SK-N-SH (cell line): ENCODE results near the gene PCNX3. TPM values are rescaled to one million over a fixed set of nuclear protein-coding genes. Genes with fewer than 3 reads are reported as not detected.

ENCODE experiments used
- CTCF ChIA-PET: fragments of 300-600, 350-600 bp; formaldehyde crosslinking; extraction: SDS; loops from one replicate; lab custom pipeline; 2021; lab: Yijun Ruan, JAX
- POLR2A ChIA-PET: fragments of 350-600 bp; sonication (Branson Sonifier 250); formaldehyde crosslinking; extraction: SDS; loops from one replicate; lab custom pipeline; 2020; ENCODE audit warnings: antibody characterized with exemption, inconsistent platforms; lab: Yijun Ruan, JAX
- DNase-seq: peaks from one replicate; pipeline ENCODE4 v3.0.0; 2012
- H2AFZ ChIP-seq: fragments of 200-600 bp; sonication (generic); 2 replicates; pipeline ENCODE4 v1.8.1; 2016; ENCODE audit warnings: antibody characterized with exemption, mild to moderate bottlenecking, low read depth
- H3F3A ChIP-seq: fragments of 200-600 bp; sonication (generic); replicated peaks from 2 replicates; pipeline ENCODE3; 2016; ENCODE audit warnings: antibody characterized with exemption, mild to moderate bottlenecking; ENCODE audit not compliant: insufficient read depth
- H3K27ac ChIP-seq, 2 experiments: fragments of 200-500 bp in 1 of 2; fragments of 200-600 bp in 1 of 2; sonication (Bioruptor generic) in 1 of 2; sonication (generic), shearing (Covaris generic) in 1 of 2; 2 replicates each; pipeline versions ENCODE4 v1.5.1 to v1.6.1; 2014 to 2016; ENCODE audit warnings: low read depth in 2 of 2, inconsistent platforms in 1 of 2, low read length in 1 of 2, mild to moderate bottlenecking in 1 of 2, mixed read lengths in 1 of 2
- H3K27me3 ChIP-seq: fragments of 200-600 bp; sonication (generic), shearing (Covaris generic); 2 replicates; pipeline ENCODE4 v1.6.1; 2016; ENCODE audit warnings: mixed run types; ENCODE audit not compliant: insufficient read depth
- H3K36me3 ChIP-seq, 2 experiments: fragments of 200-500 bp in 1 of 2; fragments of 200-600 bp in 1 of 2; sonication (Bioruptor generic) in 1 of 2; sonication (generic) in 1 of 2; replicated peaks in 1 of 2; 2 replicates each; pipeline versions ENCODE3 to v1.5.1; 2014 to 2016; ENCODE audit warnings: low read length in 1 of 2, mild to moderate bottlenecking in 1 of 2; ENCODE audit not compliant: insufficient read depth in 2 of 2, control insufficient read depth in 1 of 2
- H3K4me1 ChIP-seq, 2 experiments: fragments of 200-500 bp in 1 of 2; fragments of 200-600 bp in 1 of 2; sonication (Bioruptor generic) in 1 of 2; sonication (generic), shearing (Covaris generic) in 1 of 2; 2 replicates each; pipeline versions ENCODE4 v1.5.1 to v1.6.1; 2014 to 2016; ENCODE audit warnings: low read depth in 1 of 2, low read length in 1 of 2, mixed run types in 1 of 2; ENCODE audit not compliant: insufficient read depth in 2 of 2, control insufficient read depth in 1 of 2
- H3K4me2 ChIP-seq: fragments of 200-600 bp; sonication (generic), shearing (Covaris generic); 2 replicates; pipeline ENCODE4 v1.6.1; 2017; ENCODE audit warnings: mixed run types
- H3K4me3 ChIP-seq, 2 experiments: fragments of 200-500 bp in 1 of 2; fragments of 200-600 bp in 1 of 2; sonication (Bioruptor generic) in 1 of 2; sonication (generic), shearing (Covaris generic) in 1 of 2; 2 replicates each; pipeline versions ENCODE4 v1.5.1 to v1.8.1; 2014 to 2016; ENCODE audit warnings: low read depth in 2 of 2, inconsistent platforms in 1 of 2, low read length in 1 of 2, mild to moderate bottlenecking in 1 of 2, mixed read lengths in 1 of 2, moderate library complexity in 1 of 2
- H3K79me2 ChIP-seq: fragments of 200-600 bp; sonication (generic); 2 replicates; pipeline ENCODE4 v1.8.1; 2017; ENCODE audit warnings: mild to moderate bottlenecking; ENCODE audit not compliant: insufficient read depth
- H3K9ac ChIP-seq: fragments of 200-600 bp; sonication (generic); 2 replicates; pipeline ENCODE4 v1.6.1; 2017; ENCODE audit warnings: mixed run types
- H3K9me2 ChIP-seq: fragments of 200-600 bp; sonication (generic); 2 replicates; pipeline ENCODE4 v1.6.1; 2017; ENCODE audit warnings: mixed run types
- H3K9me3 ChIP-seq: fragments of 200-600 bp; sonication (generic); 2 replicates; pipeline ENCODE4 v1.6.1; 2017; ENCODE audit warnings: mixed run types, mild to moderate bottlenecking, moderate library complexity
- H4K20me1 ChIP-seq: fragments of 200-600 bp; sonication (generic); 2 replicates; pipeline ENCODE4 v1.6.1; 2017; ENCODE audit warnings: mild to moderate bottlenecking, mixed run types; ENCODE audit not compliant: insufficient read depth
- CTCF ChIP-seq: fragments of 200-600 bp; sonication (generic); IDR thresholded peaks from 2 replicates; pipeline ENCODE4 v1.6.1; 2017; ENCODE audit warnings: antibody characterized with exemption, mild to moderate bottlenecking, moderate library complexity
- EP300 ChIP-seq, 2 experiments: IDR thresholded peaks; 2 replicates each; pipeline versions ENCODE4 v1.4.0 to v1.6.1; 2012; ENCODE audit warnings: borderline replicate concordance in 1 of 2, low read depth in 1 of 2, low read length in 1 of 2
- FOSL2 ChIP-seq: IDR thresholded peaks from 2 replicates; pipeline ENCODE4 v1.4.0; 2012; ENCODE audit warnings: low read depth, mild to moderate bottlenecking, moderate library complexity, borderline replicate concordance
- FOXJ3 ChIP-seq: sonication (generic); formaldehyde crosslinking; IDR thresholded peaks from 2 replicates; pipeline ENCODE4 v1.5.1; 2020; ENCODE audit warnings: mild to moderate bottlenecking, missing genetic modification reagents
- GABPA ChIP-seq: IDR thresholded peaks from 2 replicates; pipeline ENCODE4 v1.4.0; 2012; ENCODE audit warnings: low read depth, mild to moderate bottlenecking
- MEF2A ChIP-seq: IDR thresholded peaks from 2 replicates; pipeline ENCODE4 v1.4.0; 2012; ENCODE audit warnings: low read depth, borderline replicate concordance
- NFIC ChIP-seq: IDR thresholded peaks from 2 replicates; pipeline ENCODE4 v1.4.0; 2012; ENCODE audit warnings: borderline replicate concordance
- RAD21 ChIP-seq: IDR thresholded peaks from 2 replicates; pipeline ENCODE4 v1.6.1; 2012; ENCODE audit warnings: mild to moderate bottlenecking, low read length
- RCOR1 ChIP-seq: fragments of 150-350 bp; IDR thresholded peaks from 2 replicates; pipeline ENCODE4 v1.6.1; 2017; ENCODE audit warnings: antibody characterized with exemption, low read length
- RXRA ChIP-seq: IDR thresholded peaks from 2 replicates; pipeline ENCODE4 v1.4.0; 2012; ENCODE audit warnings: low read depth, mild to moderate bottlenecking, borderline replicate concordance
- SIN3A ChIP-seq: IDR thresholded peaks from 2 replicates; pipeline ENCODE4 v1.6.1; 2012; ENCODE audit warnings: low read depth, mild to moderate bottlenecking, low read length, moderate library complexity, borderline replicate concordance
- USF1 ChIP-seq: IDR thresholded peaks from 2 replicates; pipeline ENCODE4 v1.4.0; 2012; ENCODE audit warnings: low read depth, borderline replicate concordance
- WGBS: methylation state at CpG from one replicate; pipeline ENCODE4 v1.1.6; 2017; ENCODE audit warnings: low lambda C conversion rate; 5-methylcytosine and 5-hydroxymethylcytosine counted together
- polyA plus RNA-seq, 3 experiments: library from polyadenylated mRNA; depleted of rRNA; stranded (reverse); fragments of >200 nt; gene quantifications; 2 replicates each; pipeline ENCODE4 v1.2.3, GENCODE V29; 2012
- TF ChIP-seq, protein P1 (sequence below): fragments of 150-350 bp; IDR thresholded peaks from 2 replicates; pipeline ENCODE4 v1.6.1; 2017; ENCODE audit warnings: antibody characterized with exemption, low read length, low read depth, borderline replicate concordance
- TF ChIP-seq, protein P2 (sequence below): IDR thresholded peaks from 2 replicates; pipeline ENCODE4; 2012

The PCNX3 gene
- polyA plus RNA-seq, 1 of the 3 experiments (the other 2 are of a cell fraction) = 33.7 TPM

DNA sequence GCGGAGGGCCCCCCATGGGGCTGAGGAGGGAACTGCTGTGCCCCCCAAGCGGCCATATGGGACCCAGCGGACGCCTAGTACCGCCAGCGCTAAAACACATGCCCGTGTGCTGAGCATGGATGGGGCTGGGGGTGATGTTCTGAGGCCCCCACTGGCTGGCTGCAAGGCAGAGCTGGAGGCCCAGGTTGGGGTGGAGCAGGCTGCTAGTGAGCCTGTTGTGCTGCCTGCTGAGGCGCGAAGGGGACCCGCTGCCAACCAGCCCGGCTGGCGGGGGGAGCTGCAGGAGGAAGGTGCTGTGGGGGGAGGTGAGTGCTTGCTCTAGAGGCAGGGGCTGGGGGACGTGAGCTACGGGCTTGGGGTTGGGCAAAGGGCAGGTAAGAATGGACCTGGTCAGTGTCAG is 3.2 kb downstream of the PCNX3 start:
- POLR2A ChIA-PET = interaction anchor here (1.1 kb wide), 1 partner anchor 22 kb away, joined by 3 read pairs; no protein-coding TSS in a partner anchor
- no peaks in the 10 kb centered on the region for H3K9me2 ChIP-seq
- H3K9ac ChIP-seq = no peak overlapping the region
- H3K27ac ChIP-seq = no peak overlapping the region
- CTCF ChIA-PET = interaction anchor here (0.9 to 4.9 kb wide), 3 partner anchors 8 to 45 kb away, joined by 3 to 18 read pairs (median 18); partner anchors contain the start of gene SIPA1
- no peak for TF ChIP-seq NFIC
- no peak for TF ChIP-seq EP300 (IDR thresholded peaks at IDR 0.05; ENCODE audit: borderline replicate concordance in 1 of 2, low read depth in 1 of 2, low read length in 1 of 2)
- TF ChIP-seq CTCF = no peak
- TF ChIP-seq FOXJ3 (CRISPR knock-in tag) = no peak
- TF ChIP-seq RAD21 = no peak
- TF ChIP-seq, protein P1, sequence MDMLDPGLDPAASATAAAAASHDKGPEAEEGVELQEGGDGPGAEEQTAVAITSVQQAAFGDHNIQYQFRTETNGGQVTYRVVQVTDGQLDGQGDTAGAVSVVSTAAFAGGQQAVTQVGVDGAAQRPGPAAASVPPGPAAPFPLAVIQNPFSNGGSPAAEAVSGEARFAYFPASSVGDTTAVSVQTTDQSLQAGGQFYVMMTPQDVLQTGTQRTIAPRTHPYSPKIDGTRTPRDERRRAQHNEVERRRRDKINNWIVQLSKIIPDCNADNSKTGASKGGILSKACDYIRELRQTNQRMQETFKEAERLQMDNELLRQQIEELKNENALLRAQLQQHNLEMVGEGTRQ = no peak
- no peak for TF ChIP-seq FOSL2
- TF ChIP-seq, protein P2, sequence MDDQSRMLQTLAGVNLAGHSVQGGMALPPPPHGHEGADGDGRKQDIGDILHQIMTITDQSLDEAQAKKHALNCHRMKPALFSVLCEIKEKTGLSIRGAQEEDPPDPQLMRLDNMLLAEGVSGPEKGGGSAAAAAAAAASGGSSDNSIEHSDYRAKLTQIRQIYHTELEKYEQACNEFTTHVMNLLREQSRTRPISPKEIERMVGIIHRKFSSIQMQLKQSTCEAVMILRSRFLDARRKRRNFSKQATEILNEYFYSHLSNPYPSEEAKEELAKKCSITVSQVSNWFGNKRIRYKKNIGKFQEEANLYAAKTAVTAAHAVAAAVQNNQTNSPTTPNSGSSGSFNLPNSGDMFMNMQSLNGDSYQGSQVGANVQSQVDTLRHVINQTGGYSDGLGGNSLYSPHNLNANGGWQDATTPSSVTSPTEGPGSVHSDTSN = no peak
- no peak for TF ChIP-seq RCOR1
- peaks cover 23% of the 10 kb centered on the region for H4K20me1 ChIP-seq
- no peak overlapping the region for H3K4me2 ChIP-seq
- peaks cover 11 to 63% of the 10 kb centered on the region in 2 experiments for H3K36me3 ChIP-seq
- no peak overlapping the region for H3K4me3 ChIP-seq
- 80% methylated on average over 5 of the region's 14 CpGs for whole genome bisulfite sequencing
- no peak for DNase-seq
- H3K27me3 ChIP-seq = no peaks in the 10 kb centered on the region
- H3K9me3 ChIP-seq = no peaks in the 10 kb centered on the region
- H3K4me1 ChIP-seq = peaks cover 0 to 13% of the 10 kb centered on the region in 2 experiments; a peak in 1 of 4 replicates
- H3K79me2 ChIP-seq = peaks cover 66% of the 10 kb centered on the region
- no peak overlapping the region for H2AFZ ChIP-seq
- H3F3A ChIP-seq = peaks cover 4% of the 10 kb centered on the region

DNA sequence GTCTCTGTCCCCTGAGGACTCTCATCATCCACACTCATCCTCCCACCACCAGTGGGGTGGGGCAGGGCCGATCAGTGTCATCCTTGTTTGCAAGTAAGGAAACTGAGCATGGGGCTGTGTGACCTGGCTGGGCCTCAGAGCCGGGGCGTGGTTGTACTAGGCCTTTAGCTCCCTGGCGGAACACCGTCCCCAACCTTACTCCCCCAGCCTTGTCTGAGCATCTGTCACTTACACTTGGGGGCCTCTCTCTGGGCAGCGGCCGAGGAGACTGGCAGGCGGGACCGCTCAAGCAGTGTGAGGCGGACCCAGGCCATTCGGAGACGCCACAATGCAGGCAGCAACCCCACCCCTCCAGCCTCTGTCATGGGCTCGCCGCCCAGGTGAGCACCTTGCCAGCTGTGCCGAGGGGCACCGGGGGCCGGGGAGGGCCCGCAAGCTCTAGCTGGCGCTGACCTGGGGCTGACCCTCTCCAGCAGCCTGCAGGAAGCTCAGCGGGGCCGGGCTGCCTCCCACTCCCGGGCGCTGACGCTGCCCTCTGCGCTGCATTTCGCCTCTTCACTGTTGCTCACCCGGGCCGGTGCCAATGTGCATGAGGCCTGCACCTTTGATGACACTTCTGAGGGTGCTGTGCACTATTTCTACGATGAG is 3.8 kb downstream of the PCNX3 start:
- Histone ChIP-seq H3K4me2 (no peak overlapping the region), H3K27ac (no peak overlapping the region), H3K9me2 (no peaks in the 10 kb centered on the region), H3K79me2 (peaks cover 61% of the 10 kb centered on the region), H3K27me3 (no peaks in the 10 kb centered on the region), H3K4me1 (peaks cover 0 to 13% of the 10 kb centered on the region in 2 experiments; a peak in 1 of 4 replicates), H3K36me3 (peaks cover 12 to 70% of the 10 kb centered on the region in 2 experiments), H3F3A (peaks cover 4% of the 10 kb centered on the region), H2AFZ (no peak overlapping the region), H4K20me1 (peaks cover 23% of the 10 kb centered on the region), H3K4me3 (no peak overlapping the region), H3K9me3 (no peaks in the 10 kb centered on the region), H3K9ac (no peak overlapping the region)
- TF ChIP-seq GABPA (no peak), USF1 (no peak), MEF2A (no peak), RXRA (no peak), SIN3A (no peak)
- TF ChIP-seq, protein P1 = no peak
- WGBS = 97% methylated on average over 20 of the region's 29 CpGs
- ChIA-PET CTCF (interaction anchor here (4.9 kb wide), 1 partner anchor 17 kb away, joined by 18 read pairs; the partner anchor contains the start of gene SIPA1), POLR2A (no interaction called here)
- DNase-seq = no peak
